Activated T-helper 17 cell treated with anti-CD3 and anti-CD28 coated beads, Interleukin-2, amount 50 U/mL, for 72 hours (primary cell): ENCODE data around the gene FOXRED1. TPM values are rescaled to one million over a fixed set of nuclear protein-coding genes. Genes with fewer than 3 reads are reported as not detected.

Source experiments
- ATAC-seq: fragments of 150-1000 bp; cut with Tn5 transposase; replicated peaks from 2 replicates; pipeline ENCODE4 v1.10.0; 2021; ENCODE audit warnings: mild to moderate bottlenecking, moderate library complexity
- H3K27ac Mint-ChIP-seq: one replicate; pipeline ENCODE4 v1.8.0; 2022; ENCODE audit warnings: mixed read lengths
- H3K27me3 Mint-ChIP-seq: one replicate; pipeline ENCODE4 v1.8.0; 2022; ENCODE audit warnings: mixed read lengths
- H3K36me3 Mint-ChIP-seq: one replicate; pipeline ENCODE4 v1.8.0; 2022; ENCODE audit warnings: low read depth, mild to moderate bottlenecking, mixed read lengths
- H3K4me1 Mint-ChIP-seq: one replicate; pipeline ENCODE4 v1.8.0; 2022; ENCODE audit warnings: mixed read lengths
- H3K4me3 Mint-ChIP-seq: one replicate; pipeline ENCODE4 v1.8.0; 2022; ENCODE audit warnings: mild to moderate bottlenecking, mixed read lengths
- H3K9me3 Mint-ChIP-seq: one replicate; pipeline ENCODE4 v1.8.0; 2022; ENCODE audit warnings: mixed read lengths
- total RNA-seq, 2 donors: library from RNA; stranded (reverse); gene quantifications; one replicate each; pipeline ENCODE4 v1.2.3, GENCODE V29; 2022

The FOXRED1 gene
- total RNA-seq, 2 donors from 2014 or later = 34.6 to 47.1 TPM

- Mint-ChIP-seq H3K4me3 (no peak overlapping the region), H3K27me3 (no peaks in the 10 kb centered on the region), H3K9me3 (no peaks in the 10 kb centered on the region), H3K27ac (no peak overlapping the region), H3K36me3 (peaks cover 83% of the 10 kb centered on the region), H3K4me1 (peaks cover 24% of the 10 kb centered on the region)
- ATAC-seq = no peak
Observed at GRCh38 chr11:126311401-126312291, 42.7 kb downstream of the FOXRED1 start.

GRCh38 chr11:126312961-126313360, 44.0 kb downstream of the FOXRED1 start:
- no peaks in the 10 kb centered on the region for H3K27me3 Mint-ChIP-seq
- H3K36me3 Mint-ChIP-seq = peaks cover 81% of the 10 kb centered on the region
- H3K27ac Mint-ChIP-seq = peak overlapping the region; percentile 20
- H3K4me1 Mint-ChIP-seq = peaks cover 30% of the 10 kb centered on the region
- no peaks in the 10 kb centered on the region for H3K9me3 Mint-ChIP-seq
- no peak for ATAC-seq
- H3K4me3 Mint-ChIP-seq = no peak overlapping the region

- no peak overlapping the region for H3K4me3 Mint-ChIP-seq
- no peaks in the 10 kb centered on the region for H3K27me3 Mint-ChIP-seq
- H3K27ac Mint-ChIP-seq = no peak overlapping the region
- peaks cover 38% of the 10 kb centered on the region for H3K4me1 Mint-ChIP-seq
- peaks cover 74% of the 10 kb centered on the region for H3K36me3 Mint-ChIP-seq
- H3K9me3 Mint-ChIP-seq = no peaks in the 10 kb centered on the region
- ATAC-seq = no peak
Observed at GRCh38 chr11:126313826-126314225, 44.9 kb downstream of the FOXRED1 start.

DNA sequence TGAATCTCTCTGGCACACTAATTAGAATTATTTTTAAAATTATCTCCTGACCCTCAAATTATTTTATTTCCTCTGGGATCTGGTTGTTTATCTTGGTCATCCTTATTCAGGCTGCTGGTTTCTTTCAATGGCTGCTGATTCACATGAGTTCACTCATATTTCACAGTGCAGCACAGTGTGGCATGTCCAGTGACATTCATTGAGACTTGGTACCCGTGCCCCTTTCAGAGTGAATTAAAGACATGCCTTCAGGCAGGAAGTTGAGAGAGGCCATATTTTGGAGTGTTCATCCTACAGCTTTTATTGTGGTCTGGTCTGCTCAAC, 48.4 kb downstream of the FOXRED1 start:
- peak overlapping the region; percentile 82 for H3K4me3 Mint-ChIP-seq
- no peak for ATAC-seq
- H3K27ac Mint-ChIP-seq = peak overlapping the region; percentile 93

DNA sequence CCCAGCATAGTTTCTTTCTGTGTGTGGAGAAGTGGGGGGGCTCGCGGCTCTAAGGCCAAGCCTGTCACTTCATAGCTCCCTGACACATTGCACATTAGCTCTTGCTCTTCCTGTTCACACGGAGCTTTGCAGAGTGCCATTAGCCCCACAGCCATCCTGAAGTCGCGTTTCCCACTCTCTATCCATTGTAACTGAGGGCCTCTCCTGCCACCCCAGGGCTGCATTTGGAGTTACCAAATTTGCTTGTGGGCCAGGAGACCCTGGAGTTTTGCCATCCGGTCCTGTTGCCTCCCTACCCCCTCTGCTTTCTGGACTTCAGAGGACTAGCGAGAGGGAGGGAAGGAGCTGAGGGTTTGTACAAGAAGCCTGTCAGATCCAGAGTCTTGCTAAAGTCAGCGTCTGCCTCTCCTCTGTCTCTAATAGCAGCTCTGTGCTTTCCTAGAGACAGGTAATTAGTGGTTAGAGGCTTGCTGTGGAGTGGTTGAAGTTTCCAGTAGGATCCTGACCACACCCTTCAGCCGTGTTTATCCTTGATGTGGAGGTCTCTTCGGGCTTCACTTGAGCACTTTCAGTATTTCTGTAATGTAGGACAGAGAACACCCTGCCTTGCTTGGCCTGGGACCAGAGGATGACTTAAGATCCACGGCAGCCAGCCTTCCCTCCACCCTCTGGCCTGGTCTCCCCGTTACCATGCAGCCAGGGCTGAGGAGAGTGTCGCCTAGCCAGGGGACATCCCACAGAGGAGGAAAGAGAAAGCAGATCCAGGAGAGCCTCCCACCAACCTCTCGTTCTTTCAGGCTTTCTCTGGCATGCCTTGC, 49.0 kb downstream of the FOXRED1 start:
- Mint-ChIP-seq H3K27me3 (no peaks in the 10 kb centered on the region), H3K4me1 (peaks cover 37% of the 10 kb centered on the region), H3K27ac (peak overlapping the region; percentile 93), H3K4me3 (peak overlapping the region; percentile 82), H3K9me3 (no peaks in the 10 kb centered on the region), H3K36me3 (peaks cover 63% of the 10 kb centered on the region)
- ATAC-seq = peak; percentile 68

More for the DNA sequence above, 48.4 kb downstream of the FOXRED1 start:
- peaks cover 37% of the 10 kb centered on the region for H3K4me1 Mint-ChIP-seq
- H3K27me3 Mint-ChIP-seq = no peaks in the 10 kb centered on the region
- peaks cover 63% of the 10 kb centered on the region for H3K36me3 Mint-ChIP-seq
- H3K9me3 Mint-ChIP-seq = no peaks in the 10 kb centered on the region

GRCh38 chr11:126318574-126319373, 49.8 kb downstream of the FOXRED1 start:
- Mint-ChIP-seq H3K27me3 (no peaks in the 10 kb centered on the region), H3K4me3 (peak overlapping the region; percentile 82), H3K27ac (peak overlapping the region; percentile 93), H3K36me3 (peaks cover 58% of the 10 kb centered on the region), H3K9me3 (no peaks in the 10 kb centered on the region), H3K4me1 (peaks cover 37% of the 10 kb centered on the region)
- peak; percentile 92 for ATAC-seq

GRCh38 chr11:126319374-126319740, 50.4 kb downstream of the FOXRED1 start:
- Mint-ChIP-seq H3K9me3 (no peaks in the 10 kb centered on the region), H3K36me3 (peaks cover 54% of the 10 kb centered on the region), H3K4me1 (peaks cover 37% of the 10 kb centered on the region), H3K4me3 (peak overlapping the region; percentile 82), H3K27me3 (no peaks in the 10 kb centered on the region), H3K27ac (peak overlapping the region; percentile 75)
- ATAC-seq = no peak

DNA sequence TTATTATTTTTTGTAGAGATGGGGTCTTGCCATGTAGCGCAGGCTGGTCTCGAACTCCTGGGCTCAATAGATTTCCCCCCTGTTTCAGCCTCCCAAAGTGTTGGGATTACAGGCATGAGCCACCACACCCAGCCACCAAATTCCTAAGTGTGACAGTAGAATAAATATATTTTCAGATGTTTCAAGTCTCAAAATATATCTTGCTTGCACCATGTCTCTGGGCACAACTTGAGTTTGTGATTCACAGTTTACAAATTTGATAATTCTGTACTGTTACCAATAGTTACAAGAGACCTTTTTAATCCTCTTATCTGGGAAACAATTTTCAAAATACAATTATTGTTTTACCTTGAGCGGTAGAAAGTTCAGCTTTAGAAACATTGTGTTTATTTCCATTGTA, 54.0 kb downstream of the FOXRED1 start:
- no peaks in the 10 kb centered on the region for H3K9me3 Mint-ChIP-seq
- no peak for ATAC-seq
- H3K27me3 Mint-ChIP-seq = no peaks in the 10 kb centered on the region
- no peak overlapping the region for H3K27ac Mint-ChIP-seq
- no peak overlapping the region for H3K4me3 Mint-ChIP-seq
- H3K4me1 Mint-ChIP-seq = peaks cover 25% of the 10 kb centered on the region
- peaks cover 45% of the 10 kb centered on the region for H3K36me3 Mint-ChIP-seq

DNA sequence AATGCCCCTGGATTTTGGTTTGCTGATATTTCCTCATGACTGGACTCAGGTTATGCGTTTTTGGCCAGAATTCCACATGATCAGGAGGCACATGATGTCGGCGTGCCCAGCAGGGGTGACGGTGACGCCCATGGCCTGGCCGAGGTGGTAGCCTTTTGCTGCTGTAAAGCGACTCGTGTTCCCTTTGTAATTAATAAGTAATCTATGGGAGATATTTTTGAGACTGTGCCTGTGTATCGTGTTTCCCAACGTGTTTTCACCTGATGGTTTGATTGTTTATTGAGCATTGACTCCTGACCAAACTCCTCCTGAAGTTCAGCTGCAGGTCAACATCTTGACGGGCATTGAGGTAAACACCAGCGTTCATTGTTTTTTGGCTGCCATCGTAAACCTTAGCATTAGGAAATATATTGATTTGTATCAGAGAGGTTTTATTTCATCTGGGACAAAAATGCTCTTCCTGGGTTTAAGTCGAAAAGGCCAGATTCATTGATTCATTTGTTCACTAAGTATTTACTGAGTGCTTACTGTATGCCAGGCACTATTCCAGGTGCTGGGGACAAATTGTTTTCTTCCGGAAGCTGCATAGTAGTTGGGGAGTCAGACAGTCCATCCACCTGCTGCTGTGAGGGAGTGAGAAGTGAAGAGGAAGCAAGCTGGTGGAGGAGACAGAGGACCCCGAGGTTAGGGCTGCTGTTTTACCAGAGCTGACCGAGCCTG, 58.5 kb downstream of the FOXRED1 start:
- Mint-ChIP-seq H3K9me3 (no peaks in the 10 kb centered on the region), H3K36me3 (peaks cover 43% of the 10 kb centered on the region), H3K4me3 (no peak overlapping the region), H3K4me1 (peaks cover 17% of the 10 kb centered on the region), H3K27ac (peak overlapping the region; percentile 73), H3K27me3 (no peaks in the 10 kb centered on the region)
- ATAC-seq = no peak

Other genes starting within 250 kb of the FOXRED1 start
- 1 to 10 TPM; 1.8 to 2.6 TPM for gene CDON, start 206.3 kb upstream of the FOXRED1 start, total RNA-seq
- 10 to 100 TPM; 33.8 to 50.8 TPM for gene RPUSD4, start 57.5 kb upstream of the FOXRED1 start, total RNA-seq
- 10 to 100 TPM in 1 of 2 donors, 1 to 10 TPM in 1; 6.5 to 12.5 TPM for gene FAM118B, start 57.4 kb upstream of the FOXRED1 start, total RNA-seq
- gene SRPRA, start 259 bp upstream of the FOXRED1 start, total RNA-seq = 100 to 1,000 TPM in 1 of 2 donors, 10 to 100 TPM in 1; 92.5 to 142 TPM
- gene TIRAP, start 13.9 kb downstream of the FOXRED1 start, total RNA-seq = 10 to 100 TPM; 11.1 to 12.0 TPM
- gene DCPS, start 34.9 kb downstream of the FOXRED1 start, total RNA-seq = 10 to 100 TPM; 28.1 to 47.5 TPM
- gene ST3GAL4, start 86.5 kb downstream of the FOXRED1 start, total RNA-seq = 10 to 100 TPM; 10.0 to 16.2 TPM